Cardiac muscle cell (in vitro differentiated cells and primary cell): ENCODE data around the gene CREB3L2. TPM values are rescaled to one million over a fixed set of nuclear protein-coding genes. Genes with fewer than 3 reads are reported as not detected.
"Not testable (repeated sequence)": the region's sequence is repeated elsewhere in the genome, so short reads cannot be mapped to it uniquely, and the experiment has no call there.

Experiments used
- DNase-seq, 2 donors: peaks; one replicate each; pipeline versions ENCODE4 v3.0.0 to v3.0.0-alpha.2; 2010 to 2017; ENCODE audit warnings: low read depth in 1 of 2, low spot score in 1 of 2
- H3K27ac ChIP-seq: fragments of 200-600 bp; sonication (generic); 2 replicates; pipeline ENCODE4 v1.5.1; 2016
- H3K27me3 ChIP-seq: fragments of 200-600 bp; sonication (generic); 2 replicates; pipeline ENCODE4 v1.6.0; 2016; ENCODE audit warnings: control low read depth
- H3K36me3 ChIP-seq: fragments of 200-600 bp; sonication (generic); 2 replicates; pipeline ENCODE4 v1.5.1; 2016; ENCODE audit warnings: control low read depth
- H3K4me1 ChIP-seq: fragments of 200-600 bp; sonication (generic); 2 replicates; pipeline ENCODE4 v1.8.1; 2017; ENCODE audit warnings: low read depth, mild to moderate bottlenecking, mixed run types
- H3K4me3 ChIP-seq: fragments of 200-600 bp; sonication (generic); 2 replicates; pipeline ENCODE4 v1.5.1; 2016; ENCODE audit warnings: mild to moderate bottlenecking
- H3K9me3 ChIP-seq: fragments of 200-600 bp; sonication (generic); 2 replicates; pipeline ENCODE4 v1.5.1; 2017; ENCODE audit warnings: low read depth, mild to moderate bottlenecking, control low read depth
- polyA plus RNA-seq: library from polyadenylated mRNA; unstranded; fragments of >200 nt; fragmentation: Nextera tagmentation; extraction: Ambion mirVana; gene quantifications from 2 replicates; pipeline ENCODE4 v1.2.1, GENCODE V29; 2016
- total RNA-seq: library from RNA; depleted of rRNA; stranded (reverse); fragments of >200 nt; gene quantifications from 2 replicates; pipeline ENCODE4 v1.2.3, GENCODE V29; 2016
- TF ChIP-seq, protein P1 (sequence below): IDR thresholded peaks from 2 replicates; pipeline ENCODE4 v1.5.1; 2012; ENCODE audit warnings: low read depth, mild to moderate bottlenecking, low read length

Gene CREB3L2
- total and polyA plus RNA-seq, 2 experiments from 2014 or later, result 22.1 to 24.3 TPM

DNA sequence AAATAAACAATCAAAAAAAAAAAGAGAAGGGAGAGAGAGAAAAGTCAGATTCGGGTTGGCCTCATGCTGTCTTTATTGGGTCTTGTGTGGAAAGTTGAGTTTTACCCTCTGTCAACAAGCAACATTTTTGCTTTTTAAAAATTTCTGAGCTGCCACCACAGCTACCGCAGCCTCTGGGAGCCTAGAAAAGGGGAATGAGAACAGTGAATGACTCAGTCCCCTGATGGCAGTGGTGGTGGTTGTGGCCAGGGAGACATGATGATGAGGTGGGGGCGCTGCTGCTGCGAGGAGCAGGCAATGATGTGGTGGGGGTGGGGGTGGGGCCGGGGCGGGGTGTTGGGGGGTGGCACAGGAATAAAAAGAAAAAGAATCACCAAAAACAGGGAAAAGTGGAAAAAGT lies 20.0 kb upstream of the CREB3L2 start:
- H3K27ac ChIP-seq, result no peak overlapping the region
- H3K4me3 ChIP-seq, result no peak overlapping the region
- DNase-seq, result no peak
- TF ChIP-seq, protein P1, sequence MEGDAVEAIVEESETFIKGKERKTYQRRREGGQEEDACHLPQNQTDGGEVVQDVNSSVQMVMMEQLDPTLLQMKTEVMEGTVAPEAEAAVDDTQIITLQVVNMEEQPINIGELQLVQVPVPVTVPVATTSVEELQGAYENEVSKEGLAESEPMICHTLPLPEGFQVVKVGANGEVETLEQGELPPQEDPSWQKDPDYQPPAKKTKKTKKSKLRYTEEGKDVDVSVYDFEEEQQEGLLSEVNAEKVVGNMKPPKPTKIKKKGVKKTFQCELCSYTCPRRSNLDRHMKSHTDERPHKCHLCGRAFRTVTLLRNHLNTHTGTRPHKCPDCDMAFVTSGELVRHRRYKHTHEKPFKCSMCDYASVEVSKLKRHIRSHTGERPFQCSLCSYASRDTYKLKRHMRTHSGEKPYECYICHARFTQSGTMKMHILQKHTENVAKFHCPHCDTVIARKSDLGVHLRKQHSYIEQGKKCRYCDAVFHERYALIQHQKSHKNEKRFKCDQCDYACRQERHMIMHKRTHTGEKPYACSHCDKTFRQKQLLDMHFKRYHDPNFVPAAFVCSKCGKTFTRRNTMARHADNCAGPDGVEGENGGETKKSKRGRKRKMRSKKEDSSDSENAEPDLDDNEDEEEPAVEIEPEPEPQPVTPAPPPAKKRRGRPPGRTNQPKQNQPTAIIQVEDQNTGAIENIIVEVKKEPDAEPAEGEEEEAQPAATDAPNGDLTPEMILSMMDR, result no peak
- H3K9me3 ChIP-seq, result no peaks in the 10 kb centered on the region
- no peaks in the 10 kb centered on the region for H3K27me3 ChIP-seq
- no peaks in the 10 kb centered on the region for H3K36me3 ChIP-seq
- H3K4me1 ChIP-seq, result no peaks in the 10 kb centered on the region

DNA sequence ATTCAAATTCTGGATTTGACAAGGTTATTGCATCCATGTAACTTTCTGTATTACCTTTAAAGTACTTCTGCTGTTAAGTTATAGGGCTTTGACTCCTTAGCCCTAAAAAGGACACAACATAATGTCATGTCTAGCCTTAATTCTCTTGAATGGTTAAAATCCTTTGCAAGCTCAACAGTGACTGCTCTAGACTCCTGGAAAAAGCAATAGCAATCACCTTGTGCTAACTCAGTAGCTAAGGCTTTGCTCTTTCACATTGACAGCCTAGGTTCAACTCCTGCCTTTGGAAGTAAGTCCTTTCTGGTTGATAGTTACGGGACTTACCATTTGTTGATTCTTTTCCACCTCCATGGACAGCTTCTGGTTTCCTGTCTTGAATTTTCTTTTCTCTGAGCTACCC lies 16.1 kb upstream of the CREB3L2 start:
- H3K4me3 ChIP-seq, result no peak overlapping the region
- no peak for DNase-seq
- no peaks in the 10 kb centered on the region for H3K4me1 ChIP-seq
- no peaks in the 10 kb centered on the region for H3K9me3 ChIP-seq
- TF ChIP-seq, protein P1, result no peak
- no peaks in the 10 kb centered on the region for H3K36me3 ChIP-seq
- H3K27ac ChIP-seq, result no peak overlapping the region
- H3K27me3 ChIP-seq, result no peaks in the 10 kb centered on the region

DNA sequence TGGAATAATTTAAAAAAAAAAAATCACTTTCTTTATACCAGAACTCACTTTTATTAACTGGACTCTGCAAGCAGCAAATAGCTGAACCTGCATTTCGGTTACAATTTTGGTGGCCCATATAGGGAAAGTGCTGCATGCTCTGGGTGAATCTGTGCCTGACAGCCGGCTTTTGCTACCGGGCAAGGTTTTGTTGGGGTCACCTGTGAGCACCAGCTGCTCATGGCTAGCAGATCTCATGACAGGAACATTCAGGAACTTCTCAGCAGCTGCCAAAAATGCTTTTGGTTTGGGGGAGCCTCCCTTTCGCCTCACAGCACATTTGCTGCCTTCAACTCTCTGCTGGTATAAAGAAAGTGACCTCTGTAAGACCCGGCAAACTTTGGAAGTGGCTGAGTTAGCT lies 13.2 kb upstream of the CREB3L2 start:
- H3K4me1 ChIP-seq, result no peaks in the 10 kb centered on the region
- no peaks in the 10 kb centered on the region for H3K9me3 ChIP-seq
- no peak for DNase-seq
- H3K4me3 ChIP-seq, result no peak overlapping the region
- H3K27me3 ChIP-seq, result no peaks in the 10 kb centered on the region
- no peak overlapping the region for H3K27ac ChIP-seq
- TF ChIP-seq, protein P1, result no peak
- H3K36me3 ChIP-seq, result no peaks in the 10 kb centered on the region

DNA sequence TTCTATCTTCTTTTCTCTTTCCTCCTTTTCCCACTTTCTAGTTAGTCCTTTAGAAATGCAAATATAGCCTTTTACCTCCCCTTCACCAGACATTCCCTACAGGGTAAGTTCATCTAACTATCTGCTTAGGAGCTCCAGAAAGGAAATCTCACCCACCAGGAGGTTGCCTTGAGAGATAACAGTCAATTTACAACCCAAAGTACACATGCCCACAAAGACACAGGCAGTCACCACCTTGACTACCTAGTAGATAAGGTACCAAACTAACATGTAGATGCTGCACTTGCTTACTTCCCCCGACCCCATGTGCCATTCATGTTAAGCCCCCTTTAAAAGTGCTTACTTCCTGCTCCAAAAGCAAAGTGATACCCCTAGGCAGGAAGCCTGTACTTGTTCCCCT lies 12.8 kb upstream of the CREB3L2 start:
- H3K27me3 ChIP-seq, result no peaks in the 10 kb centered on the region
- H3K9me3 ChIP-seq, result no peaks in the 10 kb centered on the region
- H3K4me1 ChIP-seq, result no peaks in the 10 kb centered on the region
- H3K27ac ChIP-seq, result no peak overlapping the region
- no peak for DNase-seq
- H3K36me3 ChIP-seq, result no peaks in the 10 kb centered on the region
- TF ChIP-seq, protein P1, result no peak
- H3K4me3 ChIP-seq, result no peak overlapping the region

DNA sequence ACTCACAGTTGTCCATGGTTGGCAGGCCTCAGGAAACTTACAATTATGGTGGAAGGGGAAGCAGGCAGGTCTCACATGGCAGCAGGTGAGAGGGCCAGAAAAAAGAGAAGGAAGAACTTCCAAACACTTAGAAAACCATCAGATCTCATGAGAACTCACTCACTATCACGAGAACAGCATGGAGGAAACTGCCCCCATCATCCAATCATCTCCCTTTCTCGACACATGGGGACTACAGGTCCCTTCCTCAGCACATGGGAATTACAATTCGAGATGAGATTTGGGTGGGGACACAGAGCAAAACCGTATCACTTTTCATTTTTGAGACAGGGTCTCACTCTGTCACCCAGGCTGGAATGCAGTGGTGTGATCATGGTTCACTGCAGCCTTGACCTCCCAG lies 12.3 kb upstream of the CREB3L2 start:
- not testable (repeated sequence) for H3K36me3 ChIP-seq, H3K9me3 ChIP-seq, H3K27ac ChIP-seq, H3K4me1 ChIP-seq, DNase-seq, H3K4me3 ChIP-seq, H3K27me3 ChIP-seq

DNA sequence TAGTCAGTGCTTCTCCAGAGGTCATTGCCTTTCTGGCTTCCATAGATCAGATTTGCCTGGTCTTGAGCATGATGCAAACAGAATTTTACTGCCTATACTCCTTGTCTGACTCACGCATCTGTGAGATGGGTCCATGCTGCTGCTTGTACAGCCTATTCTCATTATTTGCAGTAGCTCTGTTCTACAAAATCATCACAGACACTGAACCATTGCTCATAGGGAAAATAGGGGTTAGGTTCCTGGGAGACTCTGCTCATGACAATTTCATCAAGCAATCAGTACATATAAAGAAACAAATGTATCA lies 7.4 kb upstream of the CREB3L2 start:
- H3K27ac ChIP-seq, result no peak overlapping the region
- no peak overlapping the region for H3K4me3 ChIP-seq
- no peaks in the 10 kb centered on the region for H3K9me3 ChIP-seq
- no peaks in the 10 kb centered on the region for H3K27me3 ChIP-seq
- H3K36me3 ChIP-seq, result no peaks in the 10 kb centered on the region
- TF ChIP-seq, protein P1, result no peak
- DNase-seq, result no peak
- no peaks in the 10 kb centered on the region for H3K4me1 ChIP-seq
